Measurements from ENCODE around the gene S100A1.

Gene S100A1

DNA sequence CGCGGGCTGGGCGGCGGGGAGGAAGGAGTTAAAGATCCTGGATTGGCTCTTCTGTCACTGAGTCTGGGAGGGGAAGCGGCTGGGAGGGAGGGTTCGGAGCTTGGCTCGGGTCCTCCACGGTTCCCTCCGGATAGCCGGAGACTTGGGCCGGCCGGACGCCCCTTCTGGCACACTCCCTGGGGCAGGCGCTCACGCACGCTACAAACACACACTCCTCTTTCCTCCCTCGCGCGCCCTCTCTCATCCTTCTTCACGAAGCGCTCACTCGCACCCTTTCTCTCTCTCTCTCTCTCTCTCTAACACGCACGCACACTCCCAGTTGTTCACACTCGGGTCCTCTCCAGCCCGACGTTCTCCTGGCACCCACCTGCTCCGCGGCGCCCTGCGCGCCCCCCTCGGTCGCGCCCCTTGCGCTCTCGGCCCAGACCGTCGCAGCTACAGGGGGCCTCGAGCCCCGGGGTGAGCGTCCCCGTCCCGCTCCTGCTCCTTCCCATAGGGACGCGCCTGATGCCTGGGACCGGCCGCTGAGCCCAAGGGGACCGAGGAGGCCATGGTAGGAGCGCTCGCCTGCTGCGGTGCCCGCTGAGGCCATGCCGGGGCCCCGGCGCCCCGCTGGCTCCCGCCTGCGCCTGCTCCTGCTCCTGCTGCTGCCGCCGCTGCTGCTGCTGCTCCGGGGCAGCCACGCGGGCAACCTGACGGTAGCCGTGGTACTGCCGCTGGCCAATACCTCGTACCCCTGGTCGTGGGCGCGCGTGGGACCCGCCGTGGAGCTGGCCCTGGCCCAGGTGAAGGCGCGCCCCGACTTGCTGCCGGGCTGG, 50.5 kb downstream of the S100A1 start, which contains the start of gene NPR1:
NPR1 (plus strand) TSS at position 170 of the 818 bp plus-strand sequence; CDS start at position 591, 421 bp downstream.
- TF ChIP-seq, protein P1, sequence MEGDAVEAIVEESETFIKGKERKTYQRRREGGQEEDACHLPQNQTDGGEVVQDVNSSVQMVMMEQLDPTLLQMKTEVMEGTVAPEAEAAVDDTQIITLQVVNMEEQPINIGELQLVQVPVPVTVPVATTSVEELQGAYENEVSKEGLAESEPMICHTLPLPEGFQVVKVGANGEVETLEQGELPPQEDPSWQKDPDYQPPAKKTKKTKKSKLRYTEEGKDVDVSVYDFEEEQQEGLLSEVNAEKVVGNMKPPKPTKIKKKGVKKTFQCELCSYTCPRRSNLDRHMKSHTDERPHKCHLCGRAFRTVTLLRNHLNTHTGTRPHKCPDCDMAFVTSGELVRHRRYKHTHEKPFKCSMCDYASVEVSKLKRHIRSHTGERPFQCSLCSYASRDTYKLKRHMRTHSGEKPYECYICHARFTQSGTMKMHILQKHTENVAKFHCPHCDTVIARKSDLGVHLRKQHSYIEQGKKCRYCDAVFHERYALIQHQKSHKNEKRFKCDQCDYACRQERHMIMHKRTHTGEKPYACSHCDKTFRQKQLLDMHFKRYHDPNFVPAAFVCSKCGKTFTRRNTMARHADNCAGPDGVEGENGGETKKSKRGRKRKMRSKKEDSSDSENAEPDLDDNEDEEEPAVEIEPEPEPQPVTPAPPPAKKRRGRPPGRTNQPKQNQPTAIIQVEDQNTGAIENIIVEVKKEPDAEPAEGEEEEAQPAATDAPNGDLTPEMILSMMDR (IDR thresholded peaks at IDR 0.05): no peak

DNA sequence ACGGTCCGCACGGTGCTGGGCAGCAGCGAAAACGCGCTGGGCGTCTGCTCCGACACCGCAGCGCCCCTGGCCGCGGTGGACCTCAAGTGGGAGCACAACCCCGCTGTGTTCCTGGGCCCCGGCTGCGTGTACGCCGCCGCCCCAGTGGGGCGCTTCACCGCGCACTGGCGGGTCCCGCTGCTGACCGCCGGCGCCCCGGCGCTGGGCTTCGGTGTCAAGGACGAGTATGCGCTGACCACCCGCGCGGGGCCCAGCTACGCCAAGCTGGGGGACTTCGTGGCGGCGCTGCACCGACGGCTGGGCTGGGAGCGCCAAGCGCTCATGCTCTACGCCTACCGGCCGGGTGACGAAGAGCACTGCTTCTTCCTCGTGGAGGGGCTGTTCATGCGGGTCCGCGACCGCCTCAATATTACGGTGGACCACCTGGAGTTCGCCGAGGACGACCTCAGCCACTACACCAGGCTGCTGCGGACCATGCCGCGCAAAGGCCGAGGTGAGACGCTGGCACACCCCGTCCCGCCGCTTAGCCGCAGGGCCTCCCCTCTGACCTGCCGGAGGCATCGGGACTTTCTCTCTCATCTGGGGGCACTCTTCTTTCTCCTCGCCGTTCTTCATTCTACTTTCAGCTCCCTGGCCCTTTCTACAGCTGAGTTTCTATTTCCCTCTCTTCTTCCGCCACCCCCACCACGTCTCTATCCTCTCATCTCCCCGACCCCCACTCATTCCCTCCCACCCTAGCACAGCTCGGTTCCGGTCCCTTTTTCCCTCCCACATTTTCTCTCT, 51.3 kb downstream of the S100A1 start:
- TF ChIP-seq, protein P1 (IDR thresholded peaks at IDR 0.05): no peak

DNA sequence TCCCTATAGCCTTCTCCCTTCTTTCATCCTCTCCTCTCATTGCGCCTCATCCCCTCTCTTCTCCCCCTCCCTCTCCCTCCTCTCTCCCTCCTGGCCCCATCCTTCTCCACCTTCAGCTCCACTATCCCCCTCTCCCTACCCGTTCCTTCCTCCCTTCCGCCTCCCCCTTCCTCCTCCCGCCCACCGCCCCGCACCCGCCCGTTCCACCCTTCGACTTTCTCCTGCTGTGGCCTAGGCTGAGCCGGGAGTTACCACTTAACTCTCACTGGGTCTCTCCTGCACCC, 51.8 kb downstream of the S100A1 start:
- TF ChIP-seq, protein P1 (IDR thresholded peaks at IDR 0.05): no peak
